Gastrocnemius medialis (tissue), 4 donors: ENCODE data around the gene SLC25A23.
A peak's percentile ranks its signal among the peaks of the same experiment; 100 is the strongest.

Experiments
- CTCF ChIP-seq, 5 experiments: fragments of 450-650 bp in 3 of 5; fragments of 200-600 bp in 2 of 5; sonication (generic) in 2 of 5; IDR thresholded peaks in 4 of 5; conservative IDR thresholded peaks in 1 of 5; 1 replicate in 4 of 5; 2 replicates in 1 of 5; pipeline ENCODE4 v1.5.1; 2016 to 2019; ENCODE audit warnings: antibody characterized with exemption in 5 of 5, mild to moderate bottlenecking in 3 of 5, moderate library complexity in 3 of 5
- POLR2A ChIP-seq, 2 donors: fragments of 450-650 bp; IDR thresholded peaks; one replicate each; pipeline ENCODE4 v1.6.1; 2017; ENCODE audit warnings: antibody characterized with exemption in 2 of 2, mild to moderate bottlenecking in 2 of 2, moderate library complexity in 2 of 2

- TF ChIP-seq CTCF (IDR thresholded peaks at IDR 0.05 in 4 of 5, conservative IDR thresholded peaks at IDR 0.05 in 1 of 5) (peak in 1 of 5 experiments; percentile 16), POLR2A (IDR thresholded peaks at IDR 0.05) (no peak)
Measured at GRCh38 chr19:6417713-6418561, 41.7 kb downstream of the SLC25A23 start.
